SH-SY5Y (cell line): Measurements from ENCODE around the gene SORCS1.

Source experiments
- GATA2 ChIP-seq: IDR thresholded peaks from 2 replicates; pipeline ENCODE4 v1.6.1; 2011; ENCODE audit warnings: mild to moderate bottlenecking, low read depth, low read length
- GATA3 ChIP-seq: IDR thresholded peaks from 2 replicates; pipeline ENCODE4 v1.6.1; 2011; ENCODE audit warnings: low read depth, mild to moderate bottlenecking, low read length, moderate library complexity

GRCh38 chr10:107071301-107071700, 93.2 kb downstream of the SORCS1 start:
- TF ChIP-seq GATA2, result no peak
- TF ChIP-seq GATA3, result no peak
